ENCODE measurements around the gene ZNF236. TPM values are rescaled to one million over a fixed set of nuclear protein-coding genes. Genes with fewer than 3 reads are reported as not detected.

Gene ZNF236
- total and polyA plus RNA-seq, 2 donors (not counting 3 experiments of a cell fraction or from before 2014, with no cell fraction given): 4.5 to 14.7 TPM

DNA sequence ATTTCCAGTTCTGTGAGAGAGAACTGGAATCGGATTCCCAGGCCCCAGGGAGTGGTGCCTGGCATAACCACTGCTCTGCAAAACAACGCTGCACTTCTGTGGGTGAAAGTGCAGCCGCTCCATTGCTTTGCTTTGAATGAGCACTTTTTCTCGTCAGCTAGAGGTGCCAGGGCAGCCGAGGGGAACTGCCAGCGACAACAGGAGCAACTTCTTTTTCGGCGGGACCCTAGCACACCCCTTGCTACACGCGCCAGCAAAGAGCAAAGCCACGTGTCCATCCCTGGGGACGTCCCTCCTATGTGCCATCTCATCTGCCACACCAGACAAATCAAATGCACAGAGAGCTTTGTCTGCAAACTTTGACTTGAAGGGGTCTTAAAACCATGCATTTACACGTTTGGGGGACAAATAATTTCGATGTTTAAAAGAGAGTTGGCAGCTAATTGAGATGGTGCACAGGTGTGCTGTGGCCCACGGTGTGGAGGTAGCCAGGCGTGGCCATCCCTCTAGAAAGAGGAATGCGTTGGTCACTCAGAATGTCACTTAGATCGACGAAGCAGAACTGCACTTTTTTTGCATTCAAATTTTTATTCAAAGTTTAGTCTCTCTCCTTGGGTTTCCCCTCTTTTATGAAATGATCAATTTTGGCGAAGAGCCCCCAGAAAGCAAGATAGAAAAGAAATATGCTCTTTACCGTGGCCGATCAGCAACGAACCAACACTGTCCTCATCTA, 158.5 kb downstream of the ZNF236 start:
- no peaks in the 10 kb centered on the region for H3K4me1 ChIP-seq (ENCODE audit: control insufficient read depth, extremely low read depth, insufficient read depth, low read length)
- H3K4me3 ChIP-seq (replicated peaks in 1 of 3; ENCODE audit: insufficient read depth in 1 of 3, low read depth in 1 of 3, low read length in 3 of 3): no peak overlapping the region
- dilution Hi-C loops (cut with MboI; ENCODE audit: extremely low pct_ligation_motif_present, low sequenced_read_pairs) (no loop called here), intact Hi-C loops (cut with micrococcal nuclease) (loop anchor here (5.0 kb wide), 1 partner anchor 76 kb away; no protein-coding TSS in a partner anchor)
- no peak overlapping the region for H3K27ac ChIP-seq (ENCODE audit: insufficient read depth, low read depth, low read length)
- no peaks in the 10 kb centered on the region for H3K36me3 ChIP-seq (ENCODE audit: control insufficient read depth in 2 of 2, extremely low read depth in 1 of 2, insufficient read depth in 2 of 2, low read length in 2 of 2)
- no peak overlapping the region for H3K4me2 ChIP-seq (ENCODE audit: insufficient read depth, low read length)
- no TSS peak for BruUV-seq (replicated peaks)
- no peaks in the 10 kb centered on the region for H3K9me3 ChIP-seq (replicated peaks; ENCODE audit: control insufficient read depth, insufficient read depth, low read length)
- no peaks in the 10 kb centered on the region for H3K79me2 ChIP-seq (ENCODE audit: control insufficient read depth, insufficient read depth, low read length)
- no peaks in the 10 kb centered on the region for H3K27me3 ChIP-seq (ENCODE audit: control insufficient read depth in 2 of 2, insufficient read depth in 2 of 2, low read length in 2 of 2)
- no peaks in the 10 kb centered on the region for H4K20me1 ChIP-seq (replicated peaks; ENCODE audit: control insufficient read depth, extremely low read depth, insufficient read depth, low read length)
- no peak overlapping the region for H2AFZ ChIP-seq (ENCODE audit: low read depth, low read length)
- no peaks in the 10 kb centered on the region for H3K9me1 ChIP-seq (replicated peaks; ENCODE audit: control insufficient read depth, extremely low read depth, insufficient read depth, low read length)
- no peak overlapping the region for H3K9ac ChIP-seq (replicated peaks; ENCODE audit: extremely low read depth, insufficient read depth, low read length)
- DNase-seq (ENCODE audit: low read depth, low spot score) (no peak), FAIRE-seq (no peak)
- ChIA-PET CTCF (interaction anchor here (5.2 to 8.0 kb wide), 2 partner anchors 10 to 179 kb away, joined by 29 to 140 read pairs; no protein-coding TSS in a partner anchor), POLR2A (no interaction called here)
- TF ChIP-seq, protein P1, sequence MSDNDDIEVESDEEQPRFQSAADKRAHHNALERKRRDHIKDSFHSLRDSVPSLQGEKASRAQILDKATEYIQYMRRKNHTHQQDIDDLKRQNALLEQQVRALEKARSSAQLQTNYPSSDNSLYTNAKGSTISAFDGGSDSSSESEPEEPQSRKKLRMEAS (IDR thresholded peaks at IDR 0.05; ENCODE audit: insufficient read depth, insufficient read length): no peak
- TF ChIP-seq GATA2 (IDR thresholded peaks at IDR 0.05; ENCODE audit: insufficient read depth, insufficient read length, low read depth, low read length) (no peak), POLR2AphosphoS5 (IDR thresholded peaks at IDR 0.05; ENCODE audit: insufficient read depth, low read depth, low read length) (no peak), JUN (IDR thresholded peaks at IDR 0.05; ENCODE audit: borderline replicate concordance, insufficient read depth, insufficient read length, low read depth) (no peak), FOS (IDR thresholded peaks at IDR 0.05; ENCODE audit: borderline replicate concordance, insufficient read depth, low read length) (no peak)
- TF ChIP-seq, protein P2, sequence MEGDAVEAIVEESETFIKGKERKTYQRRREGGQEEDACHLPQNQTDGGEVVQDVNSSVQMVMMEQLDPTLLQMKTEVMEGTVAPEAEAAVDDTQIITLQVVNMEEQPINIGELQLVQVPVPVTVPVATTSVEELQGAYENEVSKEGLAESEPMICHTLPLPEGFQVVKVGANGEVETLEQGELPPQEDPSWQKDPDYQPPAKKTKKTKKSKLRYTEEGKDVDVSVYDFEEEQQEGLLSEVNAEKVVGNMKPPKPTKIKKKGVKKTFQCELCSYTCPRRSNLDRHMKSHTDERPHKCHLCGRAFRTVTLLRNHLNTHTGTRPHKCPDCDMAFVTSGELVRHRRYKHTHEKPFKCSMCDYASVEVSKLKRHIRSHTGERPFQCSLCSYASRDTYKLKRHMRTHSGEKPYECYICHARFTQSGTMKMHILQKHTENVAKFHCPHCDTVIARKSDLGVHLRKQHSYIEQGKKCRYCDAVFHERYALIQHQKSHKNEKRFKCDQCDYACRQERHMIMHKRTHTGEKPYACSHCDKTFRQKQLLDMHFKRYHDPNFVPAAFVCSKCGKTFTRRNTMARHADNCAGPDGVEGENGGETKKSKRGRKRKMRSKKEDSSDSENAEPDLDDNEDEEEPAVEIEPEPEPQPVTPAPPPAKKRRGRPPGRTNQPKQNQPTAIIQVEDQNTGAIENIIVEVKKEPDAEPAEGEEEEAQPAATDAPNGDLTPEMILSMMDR (IDR thresholded peaks at IDR 0.05; ENCODE audit: extremely low read depth in 1 of 2, insufficient read depth in 1 of 2, low read depth in 1 of 2, low read length in 2 of 2): no peak

All from endothelial cell of umbilical vein (primary cell).